ENCODE measurements around the gene C1QL4. TPM values are rescaled to one million over a fixed set of nuclear protein-coding genes. Genes with fewer than 3 reads are reported as not detected.
"Not testable (repeated sequence)": the region's sequence is repeated elsewhere in the genome, so short reads cannot be mapped to it uniquely, and the experiment has no call there.

Gene C1QL4
- total RNA-seq, 2 experiments from 2014 or later, result not detected

GRCh38 chr12:49327887-49328286 lies 9.1 kb downstream of the C1QL4 start:
- CTCF ChIA-PET, result no interaction called here

GRCh38 chr12:49327368-49327767 lies 9.6 kb downstream of the C1QL4 start:
- ChIA-PET CTCF (no interaction called here), POLR2A (no interaction called here)
- no peak for DNase-seq
- H3K27me3 Mint-ChIP-seq, result peaks cover 10% of the 10 kb centered on the region
- peak overlapping the region; percentile 68 for H3K27ac Mint-ChIP-seq
- H3K9me3 Mint-ChIP-seq, result no peaks in the 10 kb centered on the region
- H3K4me3 Mint-ChIP-seq, result no peak overlapping the region
- peaks cover 63% of the 10 kb centered on the region for H3K36me3 Mint-ChIP-seq (ENCODE audit: low read depth)
- peaks cover 27% of the 10 kb centered on the region for H3K4me1 Mint-ChIP-seq

More at GRCh38 chr12:49327887-49328286, 9.1 kb downstream of the C1QL4 start:
- Mint-ChIP-seq H3K4me1 (peaks cover 29% of the 10 kb centered on the region), H3K9me3 (no peaks in the 10 kb centered on the region), H3K27me3 (peaks cover 14% of the 10 kb centered on the region), H3K27ac (peak overlapping the region; percentile 71), H3K36me3 (ENCODE audit: low read depth) (peaks cover 63% of the 10 kb centered on the region), H3K4me3 (no peak overlapping the region)
- no peak for DNase-seq
- POLR2A ChIA-PET, result no interaction called here

- H3K27me3 Mint-ChIP-seq, result no peaks in the 10 kb centered on the region
- peaks cover 46% of the 10 kb centered on the region for H3K36me3 Mint-ChIP-seq (ENCODE audit: low read depth)
- CTCF ChIA-PET, result interaction anchor here (1.0 to 5.0 kb wide), 3 partner anchors 11 to 33 kb away, joined by 3 to 29 read pairs (median 10); partner anchors contain the start of gene C1QL4
- H3K4me3 Mint-ChIP-seq, result no peak overlapping the region
- peaks cover 33% of the 10 kb centered on the region for H3K4me1 Mint-ChIP-seq
- POLR2A ChIA-PET, result no interaction called here
- no peak overlapping the region for H3K27ac Mint-ChIP-seq
- H3K9me3 Mint-ChIP-seq, result no peaks in the 10 kb centered on the region
- DNase-seq, result no peak
Observed at GRCh38 chr12:49325606-49326005, 11.4 kb downstream of the C1QL4 start.

GRCh38 chr12:49323524-49324097 lies 13.4 kb downstream of the C1QL4 start:
- H3K9me3 Mint-ChIP-seq, result no peaks in the 10 kb centered on the region
- ChIA-PET POLR2A (interaction anchor here (1.2 to 2.0 kb wide), 3 partner anchors 8 to 192 kb away, joined by 3 to 11 read pairs (median 6); partner anchors contain the start of genes SPATS2 and TUBA1B), CTCF (interaction anchor here (0.8 to 5.0 kb wide), 9 partner anchors 8 to 35 kb away, joined by 3 to 29 read pairs (median 8); partner anchors contain the start of genes C1QL4, DNAJC22 and PRPH)
- H3K4me1 Mint-ChIP-seq, result peaks cover 33% of the 10 kb centered on the region
- peak overlapping the region; percentile 93 for H3K27ac Mint-ChIP-seq
- H3K36me3 Mint-ChIP-seq (ENCODE audit: low read depth), result peaks cover 30% of the 10 kb centered on the region
- no peaks in the 10 kb centered on the region for H3K27me3 Mint-ChIP-seq
- no peak for DNase-seq
- peak overlapping the region; percentile 97 for H3K4me3 Mint-ChIP-seq

- Mint-ChIP-seq H3K36me3 (ENCODE audit: low read depth) (peaks cover 28% of the 10 kb centered on the region), H3K27ac (peak within 1 kb of the TSS; percentile 93), H3K9me3 (no peaks in the 10 kb centered on the region), H3K27me3 (no peaks in the 10 kb centered on the region), H3K4me3 (peak within 1 kb of the TSS; percentile 97), H3K4me1 (peaks cover 32% of the 10 kb centered on the region)
- POLR2A ChIA-PET, result interaction anchor here (0.6 to 2.0 kb wide), 4 partner anchors 9 to 192 kb away, joined by 3 to 11 read pairs (median 4); partner anchors contain the start of genes SPATS2 and TUBA1B
- peak; percentile 99 for DNase-seq
- CTCF ChIA-PET, result interaction anchor here (0.8 to 5.0 kb wide), 10 partner anchors 9 to 34 kb away, joined by 3 to 29 read pairs (median 8); partner anchors contain the start of genes C1QL4, DNAJC22 and PRPH
Observed at GRCh38 chr12:49322708-49323523, 14.1 kb downstream of the C1QL4 start, which contains the start of gene TROAP. Gene TROAP (plus strand): TSS chr12:49323255. CDS start chr12:49323609, 354 bp downstream.

GRCh38 chr12:49322367-49322707 lies 14.7 kb downstream of the C1QL4 start:
- H3K4me3 Mint-ChIP-seq, result peak overlapping the region; percentile 97
- H3K36me3 Mint-ChIP-seq (ENCODE audit: low read depth), result peaks cover 22% of the 10 kb centered on the region
- H3K27ac Mint-ChIP-seq, result peak overlapping the region; percentile 93
- peaks cover 30% of the 10 kb centered on the region for H3K4me1 Mint-ChIP-seq
- ChIA-PET POLR2A (interaction anchor here (1.2 to 2.0 kb wide), 3 partner anchors 9 to 191 kb away, joined by 3 to 11 read pairs (median 6); partner anchors contain the start of genes SPATS2 and TUBA1B), CTCF (interaction anchor here (1.0 to 5.0 kb wide), 7 partner anchors 9 to 27 kb away, joined by 3 to 29 read pairs (median 9); partner anchors contain the start of genes C1QL4, DNAJC22 and PRPH)
- no peaks in the 10 kb centered on the region for H3K27me3 Mint-ChIP-seq
- no peaks in the 10 kb centered on the region for H3K9me3 Mint-ChIP-seq
- no peak for DNase-seq

- not testable (repeated sequence) for H3K27me3 Mint-ChIP-seq, H3K9me3 Mint-ChIP-seq, DNase-seq
- H3K27ac Mint-ChIP-seq, result peak overlapping the region; percentile 77
- H3K4me3 Mint-ChIP-seq, result peak overlapping the region; percentile 7
- POLR2A ChIA-PET, result interaction anchor here (0.7 kb wide), 1 partner anchor 88 kb away, joined by 6 read pairs; no protein-coding TSS in a partner anchor
- H3K36me3 Mint-ChIP-seq (ENCODE audit: low read depth), result peaks cover 17% of the 10 kb centered on the region
- CTCF ChIA-PET, result interaction anchor here (2.1 kb wide), 1 partner anchor 22 kb away, joined by 4 read pairs; no protein-coding TSS in a partner anchor
- peaks cover 28% of the 10 kb centered on the region for H3K4me1 Mint-ChIP-seq
Observed at GRCh38 chr12:49320411-49321103, 16.4 kb downstream of the C1QL4 start.

GRCh38 chr12:49317118-49317517 lies 19.9 kb downstream of the C1QL4 start:
- H3K27ac Mint-ChIP-seq; POLR2A ChIA-PET; H3K4me1 Mint-ChIP-seq; H3K4me3 Mint-ChIP-seq; H3K9me3 Mint-ChIP-seq; DNase-seq; H3K27me3 Mint-ChIP-seq; H3K36me3 Mint-ChIP-seq (ENCODE audit: low read depth): not testable (repeated sequence)
- CTCF ChIA-PET, result interaction anchor here (0.6 kb wide), 1 partner anchor 21 kb away, joined by 3 read pairs; no protein-coding TSS in a partner anchor

- Mint-ChIP-seq H3K27me3 (peaks cover 14% of the 10 kb centered on the region), H3K27ac (no peak overlapping the region), H3K4me3 (no peak overlapping the region), H3K36me3 (ENCODE audit: low read depth) (no peaks in the 10 kb centered on the region), H3K4me1 (no peaks in the 10 kb centered on the region), H3K9me3 (no peaks in the 10 kb centered on the region)
- ChIA-PET CTCF (interaction anchor here (0.9 kb wide), 1 partner anchor 23 kb away, joined by 3 read pairs; no protein-coding TSS in a partner anchor), POLR2A (no interaction called here)
- DNase-seq, result no peak
Observed at GRCh38 chr12:49314811-49315210, 22.2 kb downstream of the C1QL4 start.

- H3K36me3 Mint-ChIP-seq (ENCODE audit: low read depth); DNase-seq; H3K27ac Mint-ChIP-seq; H3K4me3 Mint-ChIP-seq; H3K4me1 Mint-ChIP-seq; H3K9me3 Mint-ChIP-seq; POLR2A ChIA-PET: not testable (repeated sequence)
- peaks cover 43% of the 10 kb centered on the region for H3K27me3 Mint-ChIP-seq
- CTCF ChIA-PET, result interaction anchor here (1.0 kb wide), 1 partner anchor 13 kb away, joined by 3 read pairs; the partner anchor contains the start of gene TROAP
Observed at GRCh38 chr12:49310451-49311000, 26.5 kb downstream of the C1QL4 start.

- no peaks in the 10 kb centered on the region for H3K9me3 Mint-ChIP-seq
- no peaks in the 10 kb centered on the region for H3K36me3 Mint-ChIP-seq (ENCODE audit: low read depth)
- H3K4me1 Mint-ChIP-seq, result no peaks in the 10 kb centered on the region
- DNase-seq, result no peak
- ChIA-PET POLR2A (interaction anchor here (0.7 kb wide), 1 partner anchor 17 kb away, joined by 3 read pairs; no protein-coding TSS in a partner anchor), CTCF (no interaction called here)
- no peak overlapping the region for H3K27ac Mint-ChIP-seq
- no peak overlapping the region for H3K4me3 Mint-ChIP-seq
- H3K27me3 Mint-ChIP-seq, result peaks cover 43% of the 10 kb centered on the region
Observed at GRCh38 chr12:49309386-49309785, 27.6 kb downstream of the C1QL4 start.
